Measurements from ENCODE around the gene NR0B2. TPM values are rescaled to one million over a fixed set of nuclear protein-coding genes. Genes with fewer than 3 reads are reported as not detected.

The NR0B2 gene
- total and polyA plus RNA-seq, 2 of the 13 experiments (the other 11 are each of a cell fraction or from before 2014, with no cell fraction given): 72.5 to 133 TPM

- TF ChIP-seq ZNF142 (CRISPR knock-in tag; IDR thresholded peaks at IDR 0.05): no peak
- TF ChIP-seq FOSL2 (CRISPR knock-in tag; IDR thresholded peaks at IDR 0.05): peak; percentile 58
- TF ChIP-seq SALL1 (CRISPR knock-in tag; IDR thresholded peaks at IDR 0.05): peak; percentile 80
- no peak for TF ChIP-seq ZNF234 (CRISPR knock-in tag; conservative IDR thresholded peaks at IDR 0.05)
- 0 out of 2 replicates have a peak, but pooled peaks have one; percentile 26 for TF ChIP-seq GABPB1 (CRISPR knock-in tag; IDR thresholded peaks at IDR 0.05)
- 0 out of 2 replicates have a peak, but pooled peaks have one; percentile 21 for TF ChIP-seq CEBPG (CRISPR knock-in tag; IDR thresholded peaks at IDR 0.05)
- TF ChIP-seq MYPOP (CRISPR knock-in tag; IDR thresholded peaks at IDR 0.05): 0 out of 2 replicates have a peak, but pooled peaks have one; percentile 19
- TF ChIP-seq ZNF431 (CRISPR knock-in tag; IDR thresholded peaks at IDR 0.05; ENCODE audit: borderline replicate concordance, low read depth): no peak
- peak; percentile 63 for TF ChIP-seq SP4 (CRISPR knock-in tag; IDR thresholded peaks at IDR 0.05)
- TF ChIP-seq ZNF34 (CRISPR knock-in tag; IDR thresholded peaks at IDR 0.05; ENCODE audit: borderline replicate concordance): no peak
- TF ChIP-seq TBX3 (IDR thresholded peaks at IDR 0.05; ENCODE audit: borderline replicate concordance): no peak
- no peak; the same call in 1 of the 2 replicates for TF ChIP-seq GFI1 (CRISPR knock-in tag; IDR thresholded peaks at IDR 0.05; ENCODE audit: borderline replicate concordance)
- TF ChIP-seq ZMYM2 (CRISPR knock-in tag; IDR thresholded peaks at IDR 0.05): no peak
- no peak for TF ChIP-seq ZNF782 (CRISPR knock-in tag; IDR thresholded peaks at IDR 0.05; ENCODE audit: borderline replicate concordance)
- TF ChIP-seq NFKB2 (CRISPR knock-in tag; IDR thresholded peaks at IDR 0.05; ENCODE audit: borderline replicate concordance): peak; percentile 67; the same call in 1 of the 2 replicates
- TF ChIP-seq TFDP1 (CRISPR knock-in tag; IDR thresholded peaks at IDR 0.05; ENCODE audit: borderline replicate concordance): no peak
- TF ChIP-seq, protein P1, sequence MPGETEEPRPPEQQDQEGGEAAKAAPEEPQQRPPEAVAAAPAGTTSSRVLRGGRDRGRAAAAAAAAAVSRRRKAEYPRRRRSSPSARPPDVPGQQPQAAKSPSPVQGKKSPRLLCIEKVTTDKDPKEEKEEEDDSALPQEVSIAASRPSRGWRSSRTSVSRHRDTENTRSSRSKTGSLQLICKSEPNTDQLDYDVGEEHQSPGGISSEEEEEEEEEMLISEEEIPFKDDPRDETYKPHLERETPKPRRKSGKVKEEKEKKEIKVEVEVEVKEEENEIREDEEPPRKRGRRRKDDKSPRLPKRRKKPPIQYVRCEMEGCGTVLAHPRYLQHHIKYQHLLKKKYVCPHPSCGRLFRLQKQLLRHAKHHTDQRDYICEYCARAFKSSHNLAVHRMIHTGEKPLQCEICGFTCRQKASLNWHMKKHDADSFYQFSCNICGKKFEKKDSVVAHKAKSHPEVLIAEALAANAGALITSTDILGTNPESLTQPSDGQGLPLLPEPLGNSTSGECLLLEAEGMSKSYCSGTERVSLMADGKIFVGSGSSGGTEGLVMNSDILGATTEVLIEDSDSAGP (CRISPR knock-in tag; IDR thresholded peaks at IDR 0.05; ENCODE audit: borderline replicate concordance): 0 out of 2 replicates have a peak, but pooled peaks have one; percentile 21
- no peak for TF ChIP-seq FOSL1 (CRISPR knock-in tag; IDR thresholded peaks at IDR 0.05; ENCODE audit: borderline replicate concordance)
- no peak; the same call in 1 of the 2 replicates for TF ChIP-seq NCOR1 (IDR thresholded peaks at IDR 0.05; ENCODE audit: borderline replicate concordance, low read length)
- TF ChIP-seq ZSCAN29 (CRISPR knock-in tag; conservative IDR thresholded peaks at IDR 0.05): no peak
Measured at GRCh38 chr1:26915204-26915842, 1.5 kb upstream of the NR0B2 start (continued).

All from HepG2 (cell line).